GM23338 (cell line): ENCODE data around the gene ICAM1. TPM values are rescaled to one million over a fixed set of nuclear protein-coding genes. Genes with fewer than 3 reads are reported as not detected.

Experiments used
- ATAC-seq: fragments of 200-7000 bp; cut with Tn5 transposase; 3 replicates; pipeline ENCODE4 v1.9.1; 2020
- DNase-seq: peaks from one replicate; pipeline ENCODE4 v3.0.0-alpha.2; 2015; ENCODE audit warnings: low spot score
- H2AFZ ChIP-seq: fragments of 200-600 bp; sonication (generic); 2 replicates; pipeline ENCODE4 v1.8.0; 2016; ENCODE audit warnings: antibody characterized with exemption, mild to moderate bottlenecking, moderate library complexity
- H3F3A ChIP-seq: fragments of 200-600 bp; sonication (generic); replicated peaks from 2 replicates; pipeline ENCODE4 v1.8.0; 2017; ENCODE audit warnings: antibody characterized with exemption, mixed run types, low read depth
- H3K27ac ChIP-seq: fragments of 200-600 bp; sonication (generic); 2 replicates; pipeline ENCODE4 v1.6.1; 2016; ENCODE audit warnings: low read depth
- H3K27me3 ChIP-seq: fragments of 200-600 bp; sonication (generic); 2 replicates; pipeline ENCODE4 v1.8.0; 2016; ENCODE audit warnings: mild to moderate bottlenecking, mixed run types, moderate library complexity; ENCODE audit not compliant: insufficient read depth
- H3K36me3 ChIP-seq: fragments of 200-600 bp; sonication (generic); 2 replicates; pipeline ENCODE4 v1.8.0; 2016; ENCODE audit warnings: mild to moderate bottlenecking; ENCODE audit not compliant: insufficient read depth
- H3K4me1 ChIP-seq: fragments of 200-600 bp; sonication (generic); 2 replicates; pipeline ENCODE4 v1.8.0; 2016; ENCODE audit warnings: mild to moderate bottlenecking, moderate library complexity; ENCODE audit not compliant: insufficient read depth
- H3K4me2 ChIP-seq: fragments of 200-600 bp; sonication (generic); 2 replicates; pipeline ENCODE4 v1.7.1; 2017; ENCODE audit warnings: mixed run types
- H3K4me3 ChIP-seq: fragments of 200-600 bp; sonication (generic); 2 replicates; pipeline ENCODE4 v1.6.1; 2016; ENCODE audit warnings: mixed run types
- H3K79me2 ChIP-seq: fragments of 200-600 bp; sonication (generic); replicated peaks from 2 replicates; pipeline ENCODE4 v1.8.0; 2017; ENCODE audit warnings: mild to moderate bottlenecking; ENCODE audit not compliant: insufficient read depth
- H3K9me2 ChIP-seq: fragments of 200-600 bp; sonication (generic); 2 replicates; pipeline ENCODE4 v1.8.0; 2017; ENCODE audit not compliant: insufficient read depth
- H4K20me1 ChIP-seq: fragments of 200-600 bp; sonication (generic); replicated peaks from 2 replicates; pipeline ENCODE4 v1.8.0; 2017; ENCODE audit warnings: mild to moderate bottlenecking; ENCODE audit not compliant: insufficient read depth
- H3K27ac Mint-ChIP-seq: 2 replicates; pipeline ENCODE4 v1.8.0; 2020; ENCODE audit warnings: inconsistent platforms, mild to moderate bottlenecking, moderate library complexity, mixed read lengths
- H3K27me3 Mint-ChIP-seq: 3 replicates; pipeline ENCODE4 v1.8.0; 2022; ENCODE audit warnings: low read depth, mild to moderate bottlenecking, moderate library complexity, mixed read lengths, inconsistent platforms; ENCODE audit not compliant: insufficient read depth, poor library complexity
- H3K36me3 Mint-ChIP-seq: 3 replicates; pipeline ENCODE4 v1.8.0; 2021; ENCODE audit warnings: low read depth, mild to moderate bottlenecking, inconsistent platforms, moderate library complexity, mixed read lengths
- H3K4me1 Mint-ChIP-seq: 3 replicates; pipeline ENCODE4 v1.8.0; 2020; ENCODE audit warnings: mild to moderate bottlenecking, inconsistent platforms, mixed read lengths
- H3K4me3 Mint-ChIP-seq: 3 replicates; pipeline ENCODE4 v1.8.0; 2021; ENCODE audit warnings: moderate library complexity, mild to moderate bottlenecking, inconsistent platforms, mixed read lengths
- H3K9me3 Mint-ChIP-seq: 3 replicates; pipeline ENCODE4 v1.8.0; 2020; ENCODE audit warnings: moderate library complexity, mild to moderate bottlenecking, inconsistent platforms, mixed read lengths
- CREB1 ChIP-seq: fragments of 250-450 bp; sonication (Bioruptor Pico); IDR thresholded peaks from 2 replicates; pipeline ENCODE4 v1.5.0; 2020; ENCODE audit warnings: low read depth, mild to moderate bottlenecking, moderate library complexity
- CTCF ChIP-seq, 2 experiments: fragments of 200-600 bp in 1 of 2; sonication (generic) in 1 of 2; conservative IDR thresholded peaks; 2 replicates each; pipeline versions ENCODE4 v1.5.1 to v1.6.1; 2016 to 2017; ENCODE audit warnings: antibody characterized with exemption in 2 of 2, low read depth in 2 of 2, mild to moderate bottlenecking in 2 of 2, moderate library complexity in 1 of 2
- ETS1 ChIP-seq: IDR thresholded peaks from 2 replicates; pipeline ENCODE4 v1.6.1; 2016; ENCODE audit warnings: antibody characterized with exemption
- EZH2 ChIP-seq: fragments of 200-600 bp; sonication (generic); IDR thresholded peaks from one replicate; pipeline ENCODE4 v1.8.0; 2017; ENCODE audit warnings: antibody characterized with exemption, mild to moderate bottlenecking, low read depth; ENCODE audit not compliant: unreplicated experiment
- EZH2phosphoT487 ChIP-seq: fragments of 200-600 bp; sonication (generic); IDR thresholded peaks from one replicate; pipeline ENCODE4 v1.8.1; 2018; ENCODE audit warnings: antibody characterized with exemption; ENCODE audit not compliant: unreplicated experiment
- JUNB ChIP-seq: IDR thresholded peaks from one replicate; pipeline ENCODE4 v1.6.1; 2016; ENCODE audit warnings: antibody characterized with exemption; ENCODE audit not compliant: unreplicated experiment
- NANOG ChIP-seq: IDR thresholded peaks from 2 replicates; pipeline ENCODE4 v1.6.1; 2016; ENCODE audit warnings: antibody characterized with exemption, borderline replicate concordance
- POLR2AphosphoS5 ChIP-seq: IDR thresholded peaks from 2 replicates; pipeline ENCODE4 v1.6.1; 2016; ENCODE audit warnings: antibody characterized with exemption, low read depth
- REST ChIP-seq: IDR thresholded peaks from one replicate; pipeline ENCODE4 v1.6.1; 2018; ENCODE audit warnings: antibody characterized with exemption; ENCODE audit not compliant: unreplicated experiment
- STAT1 ChIP-seq: IDR thresholded peaks from one replicate; pipeline ENCODE4 v1.6.1; 2016; ENCODE audit warnings: antibody characterized with exemption; ENCODE audit not compliant: unreplicated experiment
- ZNF114 ChIP-seq: fragments of 250-450 bp; sonication (Bioruptor Pico); IDR thresholded peaks from 2 replicates; pipeline ENCODE4 v1.5.0; 2020; ENCODE audit warnings: mild to moderate bottlenecking, moderate library complexity
- ZNF331 ChIP-seq: fragments of 250-450 bp; sonication (Bioruptor Pico); IDR thresholded peaks from 2 replicates; pipeline ENCODE4 v1.5.0; 2020; ENCODE audit warnings: low read depth, mild to moderate bottlenecking, moderate library complexity
- ZNF462 ChIP-seq: fragments of 250-450 bp; sonication (Bioruptor Pico); IDR thresholded peaks from 2 replicates; pipeline ENCODE4 v1.5.0; 2020; ENCODE audit warnings: mild to moderate bottlenecking, moderate library complexity
- polyA plus RNA-seq: library from polyadenylated mRNA; unstranded; fragments of >200 nt; fragmentation: Nextera tagmentation; extraction: Ambion mirVana; gene quantifications from 2 replicates; pipeline ENCODE4 v1.2.1, GENCODE V29; 2016
- total RNA-seq: library from RNA; depleted of rRNA; stranded (reverse); fragments of >200 nt; shearing (Covaris generic); gene quantifications from 2 replicates; pipeline ENCODE4 v1.2.3, GENCODE V29; 2014

ICAM1 gene
- total and polyA plus RNA-seq, 2 experiments from 2014 or later: 1.6 to 3.5 TPM

- Histone ChIP-seq H4K20me1 (peaks cover 6% of the 10 kb centered on the region; the same call in 1 of the 2 replicates), H2AFZ (no peak overlapping the region), H3K27ac (no peak overlapping the region), H3K79me2 (no peaks in the 10 kb centered on the region), H3K36me3 (no peaks in the 10 kb centered on the region), H3K9me2 (no peaks in the 10 kb centered on the region), H3F3A (peaks cover 13% of the 10 kb centered on the region; the same call in 1 of the 2 replicates), H3K4me1 (peaks cover 4% of the 10 kb centered on the region; the same call in 1 of the 2 replicates), H3K4me3 (no peak overlapping the region), H3K27me3 (peaks cover 34% of the 10 kb centered on the region), H3K4me2 (no peak overlapping the region)
- DNase-seq: no peak
- ATAC-seq: no peak
- no peak for TF ChIP-seq CTCF (conservative IDR thresholded peaks at IDR 0.05; ENCODE audit: low read depth in 2 of 2)
- no peak for TF ChIP-seq JUNB
- TF ChIP-seq ETS1: no peak
- TF ChIP-seq CREB1 (CRISPR knock-in tag): no peak
- TF ChIP-seq REST: no peak
- no peak for TF ChIP-seq STAT1
- no peak for TF ChIP-seq EZH2
- no peak for TF ChIP-seq POLR2AphosphoS5
- no peak for TF ChIP-seq NANOG
- no peak for TF ChIP-seq ZNF331 (CRISPR knock-in tag)
- no peak for TF ChIP-seq ZNF462 (CRISPR knock-in tag)
- no peak for TF ChIP-seq EZH2phosphoT487
- no peak for TF ChIP-seq ZNF114
- peaks cover 4% of the 10 kb centered on the region; the same call in 2 of the 3 replicates for H3K4me1 Mint-ChIP-seq
- no peaks in the 10 kb centered on the region for H3K9me3 Mint-ChIP-seq
- H3K27me3 Mint-ChIP-seq: peaks cover 30% of the 10 kb centered on the region
- peaks cover 4% of the 10 kb centered on the region; the same call in 1 of the 3 replicates for H3K36me3 Mint-ChIP-seq
- no peak overlapping the region for H3K4me3 Mint-ChIP-seq
- H3K27ac Mint-ChIP-seq: no peak overlapping the region
Observed at GRCh38 chr19:10274589-10274988, 3.7 kb downstream of the ICAM1 start.
